PC-9 (cell line): ENCODE data around the gene ERGIC1.

Source experiments
- CTCF ChIP-seq: fragments of 200-600 bp; sonication (generic); conservative IDR thresholded peaks from 2 replicates; pipeline ENCODE4 v1.6.1; 2017; ENCODE audit warnings: mixed run types, antibody characterized with exemption, mild to moderate bottlenecking, moderate library complexity
- EZH2 ChIP-seq: fragments of 200-600 bp; sonication (generic); IDR thresholded peaks from 2 replicates; pipeline ENCODE4 v1.8.0; 2017; ENCODE audit warnings: antibody characterized with exemption, low read depth

GRCh38 chr5:172969921-172970320 is 135.9 kb downstream of the ERGIC1 start:
- no peak for TF ChIP-seq EZH2
- no peak for TF ChIP-seq CTCF
